GM23248 (cell line): ENCODE measurements around the gene DIP2C. TPM values are rescaled to one million over a fixed set of nuclear protein-coding genes. Genes with fewer than 3 reads are reported as not detected.

Experiments used
- DNase-seq: peaks from one replicate; pipeline ENCODE4 v3.0.0-alpha.2; 2015
- H2AFZ ChIP-seq: fragments of 200-600 bp; sonication (generic); 2 replicates; pipeline ENCODE4 v1.6.1; 2016; ENCODE audit warnings: antibody characterized with exemption
- H3F3A ChIP-seq: fragments of 200-600 bp; sonication (generic); 2 replicates; pipeline ENCODE4 v1.6.1; 2016; ENCODE audit warnings: mild to moderate bottlenecking, antibody characterized with exemption, mixed run types; ENCODE audit not compliant: insufficient read depth
- H3K27ac ChIP-seq: fragments of 200-600 bp; sonication (generic); 2 replicates; pipeline ENCODE4 v1.5.1; 2016; ENCODE audit warnings: mild to moderate bottlenecking
- H3K27me3 ChIP-seq: fragments of 200-600 bp; sonication (generic); replicated peaks from 2 replicates; pipeline ENCODE4 v1.6.1; 2016; ENCODE audit warnings: mild to moderate bottlenecking; ENCODE audit not compliant: insufficient read depth
- H3K36me3 ChIP-seq: fragments of 200-600 bp; sonication (generic); 2 replicates; pipeline ENCODE4 v1.6.1; 2016; ENCODE audit warnings: low read depth, mild to moderate bottlenecking
- H3K4me1 ChIP-seq: fragments of 200-600 bp; sonication (generic); 2 replicates; pipeline ENCODE4 v1.6.1; 2016; ENCODE audit warnings: mild to moderate bottlenecking; ENCODE audit not compliant: insufficient read depth
- H3K4me2 ChIP-seq: fragments of 200-600 bp; sonication (generic); one replicate; pipeline ENCODE4 v1.6.1; 2016; ENCODE audit warnings: mild to moderate bottlenecking; ENCODE audit not compliant: unreplicated experiment
- H3K4me3 ChIP-seq: fragments of 200-600 bp; sonication (generic); 2 replicates; pipeline ENCODE4 v1.5.1; 2016; ENCODE audit warnings: mild to moderate bottlenecking
- H3K79me2 ChIP-seq: fragments of 200-600 bp; sonication (generic); 2 replicates; pipeline ENCODE4 v1.6.1; 2016; ENCODE audit warnings: mild to moderate bottlenecking; ENCODE audit not compliant: insufficient read depth
- H3K9ac ChIP-seq: fragments of 200-600 bp; sonication (generic); 2 replicates; pipeline ENCODE4 v1.6.1; 2016; ENCODE audit warnings: mild to moderate bottlenecking
- H3K9me2 ChIP-seq: fragments of 200-600 bp; sonication (generic); 2 replicates; pipeline ENCODE4 v1.6.1; 2016; ENCODE audit warnings: mixed run types, mild to moderate bottlenecking, moderate library complexity; ENCODE audit not compliant: insufficient read depth
- H3K9me3 ChIP-seq: fragments of 200-600 bp; sonication (generic); one replicate; pipeline ENCODE4 v1.6.1; 2017; ENCODE audit warnings: low read depth
- H4K20me1 ChIP-seq: fragments of 200-600 bp; sonication (generic); 2 replicates; pipeline ENCODE4 v1.6.0; 2016; ENCODE audit not compliant: insufficient read depth
- EZH2 ChIP-seq: fragments of 200-600 bp; sonication (generic); IDR thresholded peaks from 2 replicates; pipeline ENCODE4 v1.6.1; 2018; ENCODE audit warnings: antibody characterized with exemption, mild to moderate bottlenecking; ENCODE audit not compliant: insufficient read depth, poor library complexity, severe bottlenecking
- EZH2phosphoT487 ChIP-seq: fragments of 200-600 bp; sonication (generic); IDR thresholded peaks from 2 replicates; pipeline ENCODE4 v1.6.1; 2018; ENCODE audit warnings: antibody characterized with exemption, moderate library complexity, mild to moderate bottlenecking, low read depth; ENCODE audit not compliant: insufficient read depth
- WGBS, 2 experiments: methylation state at CpG; one replicate each; pipeline ENCODE4 v1.1.6; 2015 to 2017; ENCODE audit warnings: low lambda C conversion rate in 2 of 2, low coverage in 1 of 2; ENCODE audit errors: missing lambda C conversion rate in 2 of 2; 5-methylcytosine and 5-hydroxymethylcytosine counted together
- in situ Hi-C: fragments of 300-500 bp; cut with MboI; formaldehyde crosslinking; loops from 2 replicates; pipeline ENCODE4 v1.15.0; 2020
- polyA plus RNA-seq: library from polyadenylated mRNA; unstranded; fragments of >200 nt; fragmentation: Nextera tagmentation; extraction: Ambion mirVana; gene quantifications from 2 replicates; pipeline ENCODE4 v1.2.1, GENCODE V29; 2016
- total RNA-seq: library from RNA; depleted of rRNA; stranded (reverse); fragments of >200 nt; shearing (Covaris generic); gene quantifications from 2 replicates; pipeline ENCODE4 v1.2.3, GENCODE V29; 2014

The DIP2C gene
- total and polyA plus RNA-seq, 2 experiments from 2014 or later, result 12.0 to 13.1 TPM

GRCh38 chr10:423178-423577 is 266.3 kb downstream of the DIP2C start:
- no peak for DNase-seq
- H3K4me3 ChIP-seq, result no peak overlapping the region
- 86 to 89% methylated on average over 7 of the region's 7 CpGs for WGBS, 2 experiments
- H3K36me3 ChIP-seq, result 0 out of 2 replicates have a peak, but pooled peaks cover 4% of the 10 kb centered on the region
- H3K27me3 ChIP-seq, result no peaks in the 10 kb centered on the region
- H3K9ac ChIP-seq, result no peak overlapping the region
- H3F3A ChIP-seq, result peaks cover 30% of the 10 kb centered on the region
- no peak overlapping the region for H3K4me2 ChIP-seq
- no peak for TF ChIP-seq EZH2
- TF ChIP-seq EZH2phosphoT487, result no peak
- no peaks in the 10 kb centered on the region for H3K4me1 ChIP-seq
- no peak overlapping the region for H2AFZ ChIP-seq
- no peaks in the 10 kb centered on the region for H4K20me1 ChIP-seq
- no peaks in the 10 kb centered on the region for H3K9me2 ChIP-seq
- in situ Hi-C loops, result no loop called here
- peaks cover 20% of the 10 kb centered on the region for H3K79me2 ChIP-seq
- no peak overlapping the region for H3K27ac ChIP-seq
- no peaks in the 10 kb centered on the region for H3K9me3 ChIP-seq

GRCh38 chr10:422675-423074 is 266.8 kb downstream of the DIP2C start:
- H3K4me2 ChIP-seq, result no peak overlapping the region
- no peaks in the 10 kb centered on the region for H3K27me3 ChIP-seq
- H3K9me3 ChIP-seq, result no peaks in the 10 kb centered on the region
- no peak overlapping the region for H3K4me3 ChIP-seq
- H3K4me1 ChIP-seq, result no peaks in the 10 kb centered on the region
- H3K9me2 ChIP-seq, result no peaks in the 10 kb centered on the region
- no peak for DNase-seq
- no peak overlapping the region for H2AFZ ChIP-seq
- peaks cover 30% of the 10 kb centered on the region for H3F3A ChIP-seq
- 85% methylated on average over 14 of the region's 14 CpGs for WGBS, 2 experiments
- no peak for TF ChIP-seq EZH2
- no peak for TF ChIP-seq EZH2phosphoT487
- H3K27ac ChIP-seq, result no peak overlapping the region
- H3K9ac ChIP-seq, result no peak overlapping the region
- H4K20me1 ChIP-seq, result no peaks in the 10 kb centered on the region
- H3K36me3 ChIP-seq, result no peaks in the 10 kb centered on the region
- peaks cover 20% of the 10 kb centered on the region for H3K79me2 ChIP-seq
- in situ Hi-C loops, result no loop called here

GRCh38 chr10:422241-422640 is 267.2 kb downstream of the DIP2C start:
- Histone ChIP-seq H3K9ac (no peak overlapping the region), H4K20me1 (no peaks in the 10 kb centered on the region), H2AFZ (no peak overlapping the region), H3K9me3 (no peaks in the 10 kb centered on the region), H3K27ac (no peak overlapping the region), H3K27me3 (no peaks in the 10 kb centered on the region), H3K79me2 (peaks cover 20% of the 10 kb centered on the region), H3K4me1 (no peaks in the 10 kb centered on the region), H3K9me2 (no peaks in the 10 kb centered on the region), H3F3A (peaks cover 30% of the 10 kb centered on the region), H3K4me2 (no peak overlapping the region), H3K36me3 (no peaks in the 10 kb centered on the region), H3K4me3 (no peak overlapping the region)
- 84 to 87% methylated on average over 11 of the region's 11 CpGs for WGBS, 2 experiments
- TF ChIP-seq EZH2phosphoT487, result no peak
- TF ChIP-seq EZH2, result no peak
- no peak for DNase-seq
- in situ Hi-C loops, result no loop called here

GRCh38 chr10:421170-421569 is 268.3 kb downstream of the DIP2C start:
- TF ChIP-seq EZH2, result no peak
- no peak for TF ChIP-seq EZH2phosphoT487
- no peaks in the 10 kb centered on the region for H3K9me2 ChIP-seq
- H3K4me3 ChIP-seq, result no peak overlapping the region
- H3K27me3 ChIP-seq, result no peaks in the 10 kb centered on the region
- H3K4me2 ChIP-seq, result no peak overlapping the region
- H3K4me1 ChIP-seq, result no peaks in the 10 kb centered on the region
- peaks cover 26% of the 10 kb centered on the region for H3F3A ChIP-seq
- H3K9me3 ChIP-seq, result no peaks in the 10 kb centered on the region
- no peak overlapping the region for H3K9ac ChIP-seq
- H2AFZ ChIP-seq, result no peak overlapping the region
- 76 to 79% methylated on average over 8 of the region's 8 CpGs for WGBS, 2 experiments
- peaks cover 20% of the 10 kb centered on the region for H3K79me2 ChIP-seq
- H3K27ac ChIP-seq, result no peak overlapping the region
- in situ Hi-C loops, result no loop called here
- no peaks in the 10 kb centered on the region for H3K36me3 ChIP-seq
- no peaks in the 10 kb centered on the region for H4K20me1 ChIP-seq
- DNase-seq, result no peak
